Measurements from ENCODE around the gene PNMT.

GRCh38 chr17:39660397-39661385 is 7.6 kb upstream of the PNMT start:
- TF ChIP-seq, protein P1, sequence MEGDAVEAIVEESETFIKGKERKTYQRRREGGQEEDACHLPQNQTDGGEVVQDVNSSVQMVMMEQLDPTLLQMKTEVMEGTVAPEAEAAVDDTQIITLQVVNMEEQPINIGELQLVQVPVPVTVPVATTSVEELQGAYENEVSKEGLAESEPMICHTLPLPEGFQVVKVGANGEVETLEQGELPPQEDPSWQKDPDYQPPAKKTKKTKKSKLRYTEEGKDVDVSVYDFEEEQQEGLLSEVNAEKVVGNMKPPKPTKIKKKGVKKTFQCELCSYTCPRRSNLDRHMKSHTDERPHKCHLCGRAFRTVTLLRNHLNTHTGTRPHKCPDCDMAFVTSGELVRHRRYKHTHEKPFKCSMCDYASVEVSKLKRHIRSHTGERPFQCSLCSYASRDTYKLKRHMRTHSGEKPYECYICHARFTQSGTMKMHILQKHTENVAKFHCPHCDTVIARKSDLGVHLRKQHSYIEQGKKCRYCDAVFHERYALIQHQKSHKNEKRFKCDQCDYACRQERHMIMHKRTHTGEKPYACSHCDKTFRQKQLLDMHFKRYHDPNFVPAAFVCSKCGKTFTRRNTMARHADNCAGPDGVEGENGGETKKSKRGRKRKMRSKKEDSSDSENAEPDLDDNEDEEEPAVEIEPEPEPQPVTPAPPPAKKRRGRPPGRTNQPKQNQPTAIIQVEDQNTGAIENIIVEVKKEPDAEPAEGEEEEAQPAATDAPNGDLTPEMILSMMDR (conservative IDR thresholded peaks at IDR 0.05 in 1 of 2, IDR thresholded peaks at IDR 0.05 in 1 of 2; ENCODE audit: extremely low read depth in 1 of 2, insufficient read depth in 1 of 2, low read depth in 1 of 2, low read length in 2 of 2): no peak
- no peak for TF ChIP-seq EZH2 (IDR thresholded peaks at IDR 0.05; ENCODE audit: borderline replicate concordance, low read length)
